ENCODE results near the gene RBAK. TPM values are rescaled to one million over a fixed set of nuclear protein-coding genes. Genes with fewer than 3 reads are reported as not detected.

RBAK gene
- total RNA-seq (2021) = 18.5 TPM in 2 replicates
- long read RNA-seq, full-length matches to known transcripts = 2 of 3 reads
- long read RNA-seq, partial matches to known transcripts = 1 of 3 reads
- long read RNA-seq, other reads (novel, unspliced or antisense) = 0 of 3 reads

GRCh38 chr7:5045558-5046396, at the start of gene RBAK:
TSS of gene RBAK (plus strand) at chr7:5045860. CDS start at chr7:5048077, 2,217 bp downstream.
- no peak within 1 kb of the TSS for H4K5ac ChIP-seq (ENCODE audit: insufficient read length, low read depth, low read length)
- no peak within 1 kb of the TSS for H3K27ac ChIP-seq (ENCODE audit: insufficient read length, low read depth, low read length)

More at GRCh38 chr7:5045558-5046396, at the start of gene RBAK:
- Histone ChIP-seq H2BK120ac (ENCODE audit: low read depth, low read length, poor library complexity, severe bottlenecking) (no peak within 1 kb of the TSS), H3K56ac (ENCODE audit: insufficient read length, low read depth, low read length) (no peak within 1 kb of the TSS), H3K14ac (ENCODE audit: insufficient read depth, low read length) (0 out of 2 replicates have a peak within 1 kb of the TSS, but pooled peaks have one; percentile 4), H3K18ac (ENCODE audit: insufficient read length, low read depth, low read length) (no peak within 1 kb of the TSS), H3K23me2 (ENCODE audit: insufficient read length, low read depth, low read length, poor library complexity, severe bottlenecking) (no peaks in the 10 kb centered on the region), H3K9me3 (ENCODE audit: control insufficient read depth, low read depth, low read length) (no peaks in the 10 kb centered on the region), H3K27me3 (ENCODE audit: insufficient read depth, low read length) (no peaks in the 10 kb centered on the region), H3K79me1 (ENCODE audit: insufficient read depth, low read depth, low read length, poor library complexity, severe bottlenecking) (peaks cover 2% of the 10 kb centered on the region), H2BK15ac (ENCODE audit: low read depth, low read length) (no peak within 1 kb of the TSS), H3K79me2 (ENCODE audit: insufficient read depth, low read length) (no peaks in the 10 kb centered on the region), H4K91ac (ENCODE audit: insufficient read length, low read depth, low read length) (no peak within 1 kb of the TSS), H3K4me1 (ENCODE audit: insufficient read depth, low read length) (no peaks in the 10 kb centered on the region; the same call in 1 of the 2 replicates), H2BK20ac (ENCODE audit: low read depth, low read length, poor library complexity, severe bottlenecking) (no peak within 1 kb of the TSS), H2BK5ac (ENCODE audit: insufficient read length, low read length) (no peak within 1 kb of the TSS), H3K4ac (ENCODE audit: low read depth, low read length) (no peak within 1 kb of the TSS), H3T11ph (ENCODE audit: low read length) (no peak within 1 kb of the TSS), H3K9ac (ENCODE audit: extremely low read depth, insufficient read length, low read length) (peak within 1 kb of the TSS; percentile 24), H4K20me1 (ENCODE audit: control insufficient read depth, insufficient read depth, insufficient read length) (no peaks in the 10 kb centered on the region), H4K8ac (replicated peaks; ENCODE audit: insufficient read length, low read depth, low read length) (no peak within 1 kb of the TSS), H2AK5ac (ENCODE audit: insufficient read length, low read length) (no peak within 1 kb of the TSS), H3K4me2 (ENCODE audit: insufficient read depth, insufficient read length, low read length) (peak within 1 kb of the TSS; percentile 46), H3K23ac (ENCODE audit: insufficient read length, low read depth, low read length) (no peak within 1 kb of the TSS), H2AFZ (ENCODE audit: low read length) (no peak within 1 kb of the TSS), H2BK12ac (ENCODE audit: insufficient read length, low read depth, low read length) (no peak within 1 kb of the TSS)
- DNase-seq = peak; percentile 99
- Mint-ChIP-seq H3K4me1 (peaks cover 6 to 24% of the 10 kb centered on the region in 2 experiments), H3K9me3 (peaks cover 13 to 25% of the 10 kb centered on the region in 2 experiments), H3K4me3 (peak within 1 kb of the TSS; percentile 89 to 95), H3K27ac (peak within 1 kb of the TSS in 2 of 3 experiments; percentile 43 to 96; a peak in 4 of 7 replicates), H3K36me3 (ENCODE audit: insufficient read depth in 1 of 3, low read depth in 3 of 3) (peaks cover 30 to 34% (median 31%) of the 10 kb centered on the region in 3 experiments), H3K27me3 (ENCODE audit: low read depth) (peaks cover 29% of the 10 kb centered on the region)
- WGBS (ENCODE audit: extremely low coverage, insufficient read length, low lambda C conversion rate) = no CpG with 5 or more reads among the region's 69 CpGs
- no peak for TF ChIP-seq CTCF (conservative IDR thresholded peaks at IDR 0.05)

Measured in H9 (cell line).